ENCODE results near the gene MARF1. TPM values are rescaled to one million over a fixed set of nuclear protein-coding genes. Genes with fewer than 3 reads are reported as not detected.
A peak's percentile ranks its signal among the peaks of the same experiment; 100 is the strongest.

The MARF1 gene
- total and polyA plus RNA-seq, 11 donors, result 11.4 to 61.3 (median 42.0) TPM

- peaks cover 0 to 43% (median 24%) of the 10 kb centered on the region in 12 donors for H3K4me1 ChIP-seq
- intact Hi-C loops (cut with DNase I), result no loop called here
- H3K27me3 ChIP-seq, result no peaks in the 10 kb centered on the region
- H3K9me3 ChIP-seq, result no peaks in the 10 kb centered on the region
- H3K27ac ChIP-seq, result peak overlapping the region in 5 of 12 donors; percentile 23 to 94 (median 25)
- H3K36me3 ChIP-seq, result peaks cover 0 to 20% (median 5%) of the 10 kb centered on the region in 9 donors
- no peak for TF ChIP-seq POLR2A (IDR thresholded peaks at IDR 0.05)
- ATAC-seq, result peak in 3 of 4 donors; percentile 6 to 38 (median 26)
- WGBS, 4 donors, result 12 to 29% (median 16%) methylated on average over 4 of the region's 4 CpGs
- H3K4me3 ChIP-seq, result no peak overlapping the region
- DNase-seq, result peak in 3 of 5 donors; percentile 28 to 50 (median 46)
Measured at GRCh38 chr16:15653227-15653626, 10.3 kb upstream of the MARF1 start.

GRCh38 chr16:15652293-15653001, 9.5 kb upstream of the MARF1 start:
- Histone ChIP-seq H3K4me1 (peaks cover 0 to 42% (median 24%) of the 10 kb centered on the region in 12 donors), H3K27me3 (no peaks in the 10 kb centered on the region), H3K36me3 (peaks cover 0 to 20% (median 5%) of the 10 kb centered on the region in 9 donors), H3K9me3 (no peaks in the 10 kb centered on the region), H3K4me3 (no peak overlapping the region), H3K27ac (peak overlapping the region in 5 of 12 donors; percentile 23 to 94 (median 25))
- ATAC-seq (no peak), DNase-seq (no peak)
- TF ChIP-seq CTCF (IDR thresholded peaks at IDR 0.05) (no peak), POLR2A (IDR thresholded peaks at IDR 0.05) (no peak)
- WGBS, 4 donors, result 83 to 90% (median 88%) methylated on average over 14 of the region's 14 CpGs
- intact Hi-C loops (cut with DNase I), result no loop called here

- Histone ChIP-seq H3K27me3 (no peaks in the 10 kb centered on the region), H3K27ac (peak overlapping the region; percentile 86 to 99 (median 94)), H3K4me1 (peaks cover 0 to 42% (median 24%) of the 10 kb centered on the region in 12 donors), H3K4me3 (peak overlapping the region; percentile 58 to 100 (median 94)), H3K36me3 (peaks cover 0 to 20% (median 5%) of the 10 kb centered on the region in 9 donors), H3K9me3 (no peaks in the 10 kb centered on the region)
- ATAC-seq, result peak; percentile 4 to 15 (median 6)
- TF ChIP-seq POLR2A (IDR thresholded peaks at IDR 0.05) (no peak), CTCF (IDR thresholded peaks at IDR 0.05) (no peak)
- intact Hi-C loops (cut with DNase I), result loop anchor here in 3 of 10 donors (2.0 kb wide), 2 partner anchors 22 to 54 kb away; no protein-coding TSS in a partner anchor
- DNase-seq, result peak in 4 of 5 donors; percentile 33 to 64 (median 42)
- WGBS, 4 donors, result 0 to 2% (median 1%) methylated on average over 18 of the region's 18 CpGs
Measured at GRCh38 chr16:15650698-15651171, 7.8 kb upstream of the MARF1 start.

GRCh38 chr16:15650019-15650697, 7.2 kb upstream of the MARF1 start, which contains the start of gene NDE1:
Gene NDE1 (plus strand): TSS chr16:15650245. CDS start chr16:15664779, 14,534 bp downstream.
- H3K4me1 ChIP-seq, result peaks cover 0 to 42% (median 24%) of the 10 kb centered on the region in 12 donors
- H3K27ac ChIP-seq, result peak within 1 kb of the TSS; percentile 86 to 99 (median 94)
- H3K36me3 ChIP-seq, result peaks cover 0 to 20% (median 5%) of the 10 kb centered on the region in 9 donors
- DNase-seq (peak; percentile 94 to 96 (median 95)), ATAC-seq (peak; percentile 95 to 99 (median 98))
- peak within 1 kb of the TSS; percentile 58 to 100 (median 94) for H3K4me3 ChIP-seq
- H3K27me3 ChIP-seq, result no peaks in the 10 kb centered on the region
- no peaks in the 10 kb centered on the region for H3K9me3 ChIP-seq
- intact Hi-C loops (cut with DNase I), result loop anchor here in 3 of 10 donors (2.0 kb wide), 2 partner anchors 23 to 55 kb away; no protein-coding TSS in a partner anchor
- peak in 1 of 2 donors; percentile 74 for TF ChIP-seq POLR2A (IDR thresholded peaks at IDR 0.05)
- peak in 3 of 12 donors; percentile 6 to 17 (median 9) for TF ChIP-seq CTCF (IDR thresholded peaks at IDR 0.05)
- WGBS, 4 donors, result 0 to 1% (median 1%) methylated on average over 22 to 71 of the region's 71 CpGs
